Upper lobe of left lung (tissue), 4 donors: ENCODE results near the gene LHFPL2.

ENCODE experiments used
- CTCF ChIP-seq, 6 experiments: fragments of 450-650 bp in 4 of 6; fragments of 200-600 bp in 2 of 6; sonication (generic) in 2 of 6; IDR thresholded peaks; one replicate each; pipeline ENCODE4 v1.5.1; 2016 to 2019; ENCODE audit warnings: antibody characterized with exemption in 6 of 6
- EP300 ChIP-seq, 4 donors: sonication (generic); formaldehyde crosslinking; IDR thresholded peaks; one replicate each; pipeline ENCODE4 v1.5.1; 2017; ENCODE audit warnings: antibody characterized with exemption in 4 of 4, control low read depth in 2 of 4
- POLR2A ChIP-seq, 4 donors: fragments of 450-650 bp; IDR thresholded peaks; one replicate each; pipeline ENCODE4 v1.5.1; 2016 to 2017; ENCODE audit warnings: antibody characterized with exemption in 4 of 4, mild to moderate bottlenecking in 2 of 4
- POLR2AphosphoS5 ChIP-seq, 2 donors: sonication (generic); formaldehyde crosslinking; IDR thresholded peaks; one replicate each; pipeline ENCODE4 v1.5.1; 2017; ENCODE audit warnings: antibody characterized with exemption in 2 of 2

GRCh38 chr5:78543292-78543691, 105.3 kb downstream of the LHFPL2 start:
- TF ChIP-seq CTCF (IDR thresholded peaks at IDR 0.05) (no peak), POLR2A (IDR thresholded peaks at IDR 0.05) (no peak), POLR2AphosphoS5 (IDR thresholded peaks at IDR 0.05) (no peak), EP300 (IDR thresholded peaks at IDR 0.05) (no peak)
